ENCODE results near the gene NHP2.
"Not testable (repeated sequence)": the region's sequence is repeated elsewhere in the genome, so short reads cannot be mapped to it uniquely, and the experiment has no call there.

Gene NHP2

DNA sequence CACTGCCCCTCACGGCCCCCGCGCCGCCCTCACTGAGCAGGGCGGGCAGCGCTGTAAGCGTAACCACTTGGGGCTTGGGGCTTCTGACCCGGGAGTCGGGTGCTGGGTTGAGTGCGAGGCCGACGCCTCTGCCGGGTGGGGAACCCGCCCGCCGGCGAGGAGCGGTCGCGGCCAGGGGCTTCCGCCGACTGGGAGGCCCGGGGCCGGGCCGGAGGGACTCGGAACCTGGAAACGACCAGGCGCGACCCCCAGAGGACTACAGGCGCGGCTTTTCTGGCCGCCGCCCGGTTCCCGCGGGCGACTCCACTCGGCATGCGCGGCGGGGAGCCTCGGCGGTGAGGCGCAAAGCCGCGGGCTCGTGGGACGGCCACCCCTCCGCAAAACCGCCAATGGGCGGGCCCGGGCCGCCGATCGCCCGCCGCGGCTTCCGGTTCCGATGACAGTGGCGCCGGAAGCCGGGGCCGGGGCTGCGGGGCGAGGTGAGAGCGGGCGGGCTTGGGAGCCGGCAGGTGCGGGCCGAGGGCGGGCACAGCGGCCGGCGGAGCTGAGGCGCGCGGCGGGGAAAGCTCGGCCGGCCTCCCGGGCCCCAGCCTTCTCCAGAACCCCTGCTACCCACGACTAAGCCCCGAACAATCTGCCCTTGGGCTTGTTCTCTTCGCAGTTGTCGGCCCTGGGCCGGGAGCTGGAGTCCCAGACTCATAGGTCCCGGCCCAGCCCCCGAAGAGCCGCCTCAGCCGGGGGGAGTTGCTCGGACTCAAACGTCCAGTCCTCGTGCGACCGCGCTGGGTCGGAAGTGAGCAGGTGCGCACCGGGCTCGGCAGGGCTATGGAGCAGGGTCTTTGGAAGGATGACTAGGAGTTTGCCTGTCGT, 22.9 kb downstream of the NHP2 start, which contains the start of gene RMND5B:
TSS of gene RMND5B (plus strand) at position 439 of the 870 bp plus-strand sequence. CDS start 7,106 bp downstream, outside the sequence.
- DNase-seq (ENCODE audit: low spot score), result peak; percentile 97

DNA sequence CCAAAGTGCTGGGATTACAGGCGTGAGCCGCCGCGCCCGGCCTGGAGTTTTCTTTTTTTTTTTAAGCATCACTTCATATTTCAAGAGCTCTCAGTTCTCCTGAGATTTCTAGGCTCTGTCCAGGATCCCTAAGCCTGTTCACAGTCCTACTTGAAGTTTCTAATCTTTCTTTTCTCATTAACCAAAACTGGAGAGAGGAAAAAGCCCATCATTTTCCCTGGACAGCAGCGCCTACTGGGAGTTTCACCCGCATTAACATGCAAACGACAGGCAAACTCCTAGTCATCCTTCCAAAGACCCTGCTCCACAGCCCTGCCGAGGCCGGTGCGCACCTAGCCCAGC, 23.5 kb downstream of the NHP2 start:
- DNase-seq (ENCODE audit: low spot score), result not testable (repeated sequence)

DNA sequence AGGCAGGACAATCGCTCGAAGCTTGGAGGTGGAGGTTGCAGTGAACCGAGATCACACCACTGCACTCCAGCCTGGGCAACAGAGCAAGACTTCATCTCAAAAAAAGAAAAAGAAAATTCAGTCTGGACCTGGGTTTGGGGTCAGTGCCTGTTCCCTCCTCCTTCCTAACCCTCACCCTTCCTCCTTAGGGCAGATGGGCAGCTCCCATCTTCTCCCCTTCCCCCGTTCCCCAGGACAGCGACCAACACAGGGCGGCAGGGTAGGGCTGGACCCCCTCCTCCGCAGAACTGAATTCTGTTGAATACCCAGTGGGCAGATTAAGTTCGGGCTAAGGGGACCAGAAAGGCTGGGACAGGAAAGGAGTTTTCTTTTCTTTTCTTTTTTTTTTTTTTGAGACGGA, 24.4 kb downstream of the NHP2 start:
- DNase-seq (ENCODE audit: low spot score), result no peak

DNA sequence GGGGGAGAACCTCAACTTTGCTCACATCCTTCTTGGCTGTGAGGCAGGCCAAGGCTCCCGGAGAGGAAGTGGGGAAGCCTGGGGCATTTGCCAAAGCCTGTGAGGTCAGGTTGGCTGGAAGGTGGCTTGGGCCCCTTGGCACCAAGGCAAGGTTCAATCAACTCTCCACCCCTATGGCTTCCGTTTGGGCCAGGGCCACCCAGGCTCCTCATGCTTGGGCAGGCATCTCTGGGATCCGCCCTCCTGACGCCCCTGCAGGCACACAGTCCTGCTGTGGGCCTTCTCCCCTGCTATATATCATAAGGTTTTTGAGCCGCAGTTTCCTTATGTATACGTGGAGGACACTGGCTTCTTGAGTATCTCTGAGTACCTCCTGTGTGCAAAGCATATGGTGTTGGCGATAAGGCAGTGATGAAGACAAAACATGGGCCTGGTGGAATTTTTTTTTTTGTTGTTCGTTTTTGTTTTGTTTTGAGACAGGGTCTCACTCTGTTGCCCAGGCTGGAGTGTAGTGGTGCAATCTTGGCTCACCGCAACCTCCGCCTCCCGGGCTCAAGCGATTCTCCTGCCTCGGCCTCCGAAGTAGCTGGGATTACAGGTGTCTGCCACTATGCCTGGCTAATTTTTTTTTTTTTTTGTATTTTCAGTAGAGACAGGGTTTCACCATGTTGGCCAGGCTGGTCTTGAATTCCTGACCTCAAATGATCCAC, 26.2 kb downstream of the NHP2 start:
- DNase-seq (ENCODE audit: low spot score), result not testable (repeated sequence)

DNA sequence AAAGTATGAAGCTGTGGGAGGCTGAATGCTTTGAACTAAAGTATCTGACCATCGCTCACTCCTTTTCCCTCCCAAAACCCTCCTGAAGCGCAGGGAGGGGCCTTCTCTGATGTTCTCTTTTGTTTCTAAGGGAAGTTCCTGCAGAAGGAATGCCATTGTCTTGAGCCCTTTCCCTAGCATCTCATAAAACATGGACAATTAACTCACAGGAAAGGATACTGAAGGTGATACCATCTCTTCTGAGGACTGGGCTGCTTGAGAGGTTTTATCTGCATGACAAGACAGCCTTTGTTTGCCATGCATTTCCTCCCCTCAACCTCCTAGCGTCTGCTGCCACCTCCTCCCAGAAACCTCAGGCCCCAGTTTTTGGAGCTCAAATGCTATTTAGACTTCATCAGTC, 27.1 kb downstream of the NHP2 start:
- DNase-seq (ENCODE audit: low spot score), result no peak

DNA sequence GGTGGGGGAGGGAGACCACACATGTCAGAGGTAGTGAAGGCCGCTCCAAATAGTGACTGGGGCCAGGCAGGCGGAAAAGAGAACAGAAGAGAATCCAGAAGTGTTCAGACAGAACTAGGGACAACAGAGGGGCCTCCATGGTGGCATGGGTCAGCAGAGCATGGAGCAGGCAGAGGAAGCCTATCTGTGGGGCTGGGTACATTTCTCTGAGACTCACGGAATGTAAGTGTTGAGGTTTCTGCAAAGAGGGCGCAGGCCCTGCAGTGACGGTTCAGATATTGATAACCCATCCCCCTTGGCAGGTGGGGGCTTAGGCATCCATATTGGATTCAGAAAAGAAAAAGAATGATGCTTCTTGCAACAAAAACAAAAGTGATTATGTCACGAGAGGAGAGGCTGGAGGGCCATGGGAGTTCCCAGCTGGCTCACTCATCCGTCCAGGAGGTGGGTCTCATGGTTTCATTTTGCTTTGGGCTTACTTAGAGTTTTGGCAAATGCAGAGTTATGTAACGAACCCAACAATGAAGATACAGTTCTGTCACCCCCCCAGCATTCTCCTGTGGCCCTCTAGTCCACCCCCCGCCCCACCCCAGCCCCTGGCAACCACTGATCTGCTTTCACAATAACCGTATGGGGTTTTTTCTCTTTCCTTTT, 28.3 kb downstream of the NHP2 start:
- no peak for DNase-seq (ENCODE audit: low spot score)

DNA sequence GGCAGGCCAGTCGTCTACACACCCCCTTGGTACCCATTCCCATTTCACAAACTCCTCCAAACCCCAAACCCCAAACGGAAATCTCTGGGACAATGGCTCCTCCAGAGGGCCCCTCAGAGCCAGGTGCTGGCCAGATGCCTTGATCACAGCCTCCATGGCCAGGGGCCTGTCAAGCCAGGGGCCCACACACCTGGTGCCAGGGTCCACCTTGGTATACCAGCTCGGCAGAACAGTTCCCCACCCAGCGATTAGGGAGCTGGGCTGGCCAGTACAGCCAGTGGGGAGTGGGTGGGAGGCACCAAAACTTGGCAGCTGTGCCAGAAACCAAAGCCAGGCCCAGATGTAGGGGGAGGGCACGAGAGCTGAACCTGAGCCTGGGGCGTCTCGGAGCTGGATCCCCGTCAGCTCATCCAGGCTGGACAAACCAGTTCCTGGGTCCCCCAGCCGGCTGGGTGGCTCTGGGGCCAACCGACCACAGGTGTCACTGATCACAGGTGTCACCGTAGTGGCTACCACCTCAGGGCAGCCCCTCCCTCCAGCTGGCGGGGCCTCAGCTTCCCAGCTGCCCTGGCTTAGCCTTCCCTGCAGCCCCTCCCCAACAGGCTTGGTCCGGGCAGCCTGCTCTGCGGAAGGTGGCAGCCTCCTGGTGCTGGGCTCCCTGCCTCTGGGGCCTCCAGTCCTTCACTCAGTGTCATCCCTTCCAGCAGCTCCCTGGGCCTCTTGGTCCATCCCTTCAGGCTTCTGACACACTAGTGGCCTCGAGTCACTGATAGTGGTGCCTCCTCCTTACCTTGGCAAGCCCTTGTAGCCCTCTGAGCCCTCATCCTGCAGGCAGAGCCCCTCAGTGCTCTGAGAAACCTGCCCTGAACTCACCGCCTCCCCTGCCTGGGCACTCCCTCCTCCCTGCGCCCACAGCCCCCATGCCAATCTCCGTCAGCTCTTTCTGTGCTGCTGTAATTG, 29.4 kb downstream of the NHP2 start:
- no peak for DNase-seq (ENCODE audit: low spot score)

DNA sequence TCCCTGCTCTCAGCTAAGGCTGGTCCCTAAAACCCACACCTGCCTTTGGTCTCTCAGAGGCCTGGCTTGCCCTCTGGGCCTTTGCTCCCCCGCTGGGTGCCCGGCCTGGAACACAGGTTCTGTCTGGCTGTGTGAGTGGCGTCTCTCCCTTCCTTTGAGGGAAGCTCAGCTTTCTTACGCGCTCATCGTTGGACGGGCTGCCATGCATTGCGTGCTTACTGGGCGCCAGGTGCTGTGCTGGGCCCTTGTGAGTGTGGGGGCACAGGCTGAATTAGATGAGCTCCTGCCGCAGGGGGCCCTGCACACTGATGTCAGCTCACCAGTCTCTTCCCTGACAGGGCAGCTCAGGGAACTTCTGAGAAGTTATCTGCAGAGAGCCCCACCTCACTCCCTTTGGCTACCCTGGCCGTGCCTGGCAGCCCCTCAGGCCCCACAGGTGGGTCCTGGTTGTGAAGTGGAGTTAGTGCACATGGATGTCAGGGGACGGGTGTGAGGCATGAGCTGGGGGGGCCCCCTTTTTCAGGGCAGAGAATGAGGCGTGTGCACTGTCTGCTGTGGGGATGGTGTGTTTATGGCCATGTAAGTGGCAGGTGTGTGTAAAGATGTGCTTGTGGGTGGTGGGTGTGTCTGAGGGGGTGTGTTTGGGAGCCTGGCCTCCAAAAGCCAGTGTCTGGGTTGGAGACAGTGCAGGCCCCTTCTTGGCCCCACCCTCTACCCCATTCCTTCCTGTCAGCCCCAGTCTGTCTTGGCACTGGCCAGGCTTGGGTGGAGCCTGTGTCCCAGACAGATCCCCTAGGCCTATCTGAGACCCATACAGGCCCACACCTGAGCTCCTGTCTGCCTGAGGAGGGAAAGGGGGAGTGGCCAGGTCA, 30.4 kb downstream of the NHP2 start:
- DNase-seq (ENCODE audit: low spot score), result no peak

DNA sequence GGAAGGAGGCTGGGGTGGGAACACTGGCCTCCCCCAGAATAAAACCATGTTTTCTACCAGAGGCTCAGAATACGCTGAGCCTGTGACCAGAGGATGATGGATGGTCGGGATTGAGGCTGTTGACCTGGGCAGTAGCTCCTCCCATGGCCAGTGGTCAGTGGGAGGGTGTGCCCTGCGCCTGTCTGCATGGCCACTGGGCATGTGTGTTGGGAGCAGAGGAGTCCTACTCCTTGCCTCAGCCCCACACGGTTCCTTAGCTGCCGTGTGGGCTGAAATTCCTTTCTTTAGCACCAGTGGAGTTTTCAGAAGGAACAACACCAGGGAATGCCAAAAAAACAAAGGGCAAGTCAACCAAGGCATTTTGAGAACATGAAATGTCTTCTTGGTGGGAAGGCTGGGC, 31.3 kb downstream of the NHP2 start:
- peak; percentile 13 for DNase-seq (ENCODE audit: low spot score)

DNA sequence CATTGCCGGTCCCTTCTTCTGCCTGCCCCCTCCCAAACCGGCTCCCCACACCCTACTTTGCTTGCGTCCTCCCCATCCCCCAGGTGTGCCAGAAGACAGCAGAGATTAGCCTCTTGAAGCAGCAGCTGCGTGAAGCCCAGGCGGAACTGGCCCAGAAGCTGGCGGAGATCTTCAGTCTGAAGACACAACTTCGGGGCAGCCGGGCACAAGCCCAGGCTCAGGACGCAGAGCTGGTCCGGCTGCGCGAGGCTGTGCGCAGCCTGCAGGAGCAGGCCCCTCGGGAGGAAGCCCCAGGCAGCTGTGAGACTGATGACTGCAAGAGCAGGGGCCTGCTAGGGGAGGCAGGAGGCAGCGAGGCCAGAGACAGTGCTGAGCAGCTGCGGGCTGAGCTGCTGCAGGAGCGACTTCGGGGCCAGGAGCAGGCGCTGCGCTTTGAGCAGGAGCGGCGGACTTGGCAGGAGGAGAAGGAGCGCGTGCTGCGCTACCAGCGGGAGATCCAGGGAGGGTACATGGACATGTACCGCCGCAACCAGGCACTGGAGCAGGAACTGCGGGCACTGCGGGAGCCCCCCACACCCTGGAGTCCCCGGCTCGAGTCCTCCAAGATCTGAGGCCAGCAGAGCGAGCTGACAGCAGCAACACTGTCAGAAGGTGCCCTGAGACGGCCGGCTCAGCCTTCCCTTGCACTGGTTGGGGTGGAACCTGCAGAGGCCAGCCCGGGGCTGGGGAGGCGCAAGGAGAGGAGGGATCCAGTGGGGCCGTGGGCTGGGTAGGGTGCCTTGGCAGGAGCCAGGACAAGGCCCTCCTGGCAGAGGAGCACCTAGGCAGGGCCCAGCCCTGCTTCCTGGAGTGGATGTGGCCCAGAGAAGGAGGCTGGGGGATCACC, 32.1 kb downstream of the NHP2 start:
- no peak for DNase-seq (ENCODE audit: low spot score)

DNA sequence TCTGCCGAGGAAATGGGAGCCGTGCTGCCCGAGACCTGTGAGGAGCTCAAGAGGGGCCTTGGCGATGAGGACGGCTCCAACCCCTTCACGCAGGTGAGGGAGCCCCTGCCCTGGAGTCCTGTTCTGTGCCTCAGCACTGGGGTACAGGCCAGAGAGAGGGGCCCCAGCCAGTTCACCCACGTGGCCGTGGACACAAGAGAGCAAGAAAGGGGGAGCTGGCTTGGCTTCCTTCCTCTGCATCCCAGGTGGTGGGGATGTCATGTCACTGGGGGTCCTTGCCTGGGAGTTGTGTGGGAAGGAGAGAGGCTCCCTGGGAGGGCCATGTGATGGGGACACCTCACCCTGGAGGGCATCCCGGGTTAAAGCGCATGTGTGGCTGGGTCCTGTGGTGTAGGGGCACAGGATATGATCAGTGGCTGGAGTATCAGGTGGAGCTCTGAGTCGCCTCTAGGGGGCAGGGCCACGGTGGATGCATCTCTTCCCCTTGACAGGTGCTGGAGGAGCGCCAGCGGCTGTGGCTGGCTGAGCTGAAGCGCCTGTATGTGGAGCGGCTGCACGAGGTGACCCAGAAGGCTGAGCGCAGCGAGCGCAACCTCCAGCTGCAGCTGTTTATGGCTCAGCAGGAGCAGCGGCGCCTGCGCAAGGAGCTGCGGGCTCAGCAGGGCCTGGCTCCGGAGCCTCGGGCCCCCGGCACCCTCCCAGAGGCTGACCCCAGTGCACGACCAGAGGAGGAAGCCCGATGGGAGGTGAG, 32.9 kb downstream of the NHP2 start:
- DNase-seq (ENCODE audit: low spot score), result peak; percentile 86

DNA sequence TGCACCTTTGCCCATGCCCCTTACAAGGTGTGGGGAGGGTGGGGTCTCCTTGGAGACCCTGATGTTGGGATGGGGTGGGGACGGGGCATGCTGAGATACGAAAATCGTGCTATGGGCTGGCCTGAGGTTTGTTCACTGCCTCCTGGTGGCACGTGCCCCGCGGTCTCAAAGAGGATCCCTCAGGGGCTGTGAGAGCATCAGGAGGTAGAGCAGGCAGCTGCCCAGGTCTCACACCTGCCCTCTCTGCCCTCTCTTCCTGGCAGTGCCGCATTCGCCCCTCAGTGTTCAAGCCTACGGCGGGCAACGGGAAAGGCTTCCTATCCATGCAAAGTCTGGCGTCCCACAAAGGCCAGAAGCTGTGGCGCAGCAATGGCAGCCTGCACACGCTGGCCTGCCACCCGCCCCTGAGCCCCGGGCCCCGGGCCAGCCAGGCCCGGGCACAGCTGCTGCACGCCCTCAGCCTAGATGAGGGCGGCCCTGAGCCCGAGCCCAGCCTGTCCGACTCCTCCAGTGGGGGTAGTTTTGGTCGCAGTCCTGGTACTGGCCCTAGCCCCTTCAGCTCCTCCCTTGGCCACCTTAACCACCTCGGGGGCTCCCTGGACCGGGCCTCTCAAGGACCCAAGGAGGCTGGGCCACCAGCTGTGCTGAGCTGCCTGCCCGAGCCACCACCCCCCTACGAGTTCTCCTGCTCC, 33.6 kb downstream of the NHP2 start:
- DNase-seq (ENCODE audit: low spot score), result peak; percentile 9

DNA sequence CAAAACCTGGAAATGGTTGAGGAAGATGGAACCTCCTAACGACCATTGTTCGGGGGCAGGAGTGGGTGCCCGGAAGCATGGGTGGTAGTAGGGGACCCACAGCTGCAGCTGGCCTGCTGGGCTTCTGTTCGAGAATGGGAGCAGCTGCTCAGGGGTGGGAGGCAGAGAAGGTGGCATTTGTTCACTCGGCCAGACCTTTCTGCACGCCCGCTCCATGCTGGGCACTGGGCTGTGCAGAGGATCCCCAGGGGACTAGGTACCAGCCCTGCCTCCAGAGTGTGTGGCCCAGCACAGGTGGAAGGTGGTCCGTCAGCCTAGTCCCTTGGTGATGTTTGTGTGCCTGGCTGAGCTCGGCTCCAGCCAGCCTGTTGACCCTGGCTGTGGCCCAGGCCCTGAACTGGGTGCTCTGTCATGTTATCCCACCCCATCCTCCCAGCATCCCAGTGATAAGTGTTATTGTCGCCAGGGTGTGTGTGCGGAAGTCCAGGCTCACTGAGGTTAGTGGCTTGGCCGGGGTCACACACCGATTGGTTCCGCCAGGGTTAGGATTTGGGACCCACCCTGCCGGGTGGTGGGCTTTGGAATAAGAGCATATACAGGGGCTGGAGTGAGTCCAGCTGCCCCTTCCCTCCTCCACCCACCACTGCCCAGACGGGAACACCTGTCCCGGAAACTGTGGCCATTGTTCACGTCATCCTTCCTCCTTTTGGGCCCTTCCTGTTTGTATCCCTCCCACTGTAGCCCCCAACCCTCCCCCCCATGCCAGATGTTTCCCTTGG, 35.6 kb downstream of the NHP2 start:
- peak; percentile 4 for DNase-seq (ENCODE audit: low spot score)

DNA sequence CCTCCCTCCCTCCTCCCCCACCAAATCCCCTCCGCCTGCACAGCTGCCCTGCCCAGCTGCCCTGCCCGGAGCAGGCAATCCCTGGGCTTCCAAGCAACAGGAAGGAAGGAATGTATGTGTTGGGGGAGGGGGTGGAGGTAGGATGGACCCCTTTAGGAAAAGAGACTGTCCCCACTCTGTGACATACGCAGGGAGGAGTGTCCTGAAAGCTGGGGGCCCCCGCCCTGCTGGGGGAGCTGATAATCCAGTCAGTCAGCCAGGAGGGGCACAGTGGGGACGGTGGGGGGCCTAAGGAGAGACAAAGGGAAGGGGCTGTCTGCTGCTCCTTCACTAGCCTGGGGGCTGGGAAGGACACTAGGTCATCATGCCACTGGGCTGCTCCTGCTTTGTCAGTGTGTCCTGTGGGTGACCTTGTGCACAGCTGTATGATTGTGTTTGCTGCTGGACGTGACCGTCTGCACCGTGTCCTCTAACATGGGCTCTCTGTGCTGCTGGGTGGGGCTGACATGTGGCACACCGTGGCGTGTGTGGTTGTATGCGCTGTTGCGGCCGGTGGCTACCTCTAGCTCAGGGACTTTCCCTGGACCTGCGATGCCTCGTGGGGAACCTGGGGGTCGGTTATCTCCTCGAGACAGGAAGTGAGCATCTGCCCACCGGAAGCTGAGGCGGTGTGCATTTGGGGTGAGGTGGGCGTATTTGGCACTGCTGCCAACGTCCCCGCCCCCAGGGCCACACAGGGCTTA, 37.4 kb downstream of the NHP2 start:
- peak; percentile 10 for DNase-seq (ENCODE audit: low spot score)

DNA sequence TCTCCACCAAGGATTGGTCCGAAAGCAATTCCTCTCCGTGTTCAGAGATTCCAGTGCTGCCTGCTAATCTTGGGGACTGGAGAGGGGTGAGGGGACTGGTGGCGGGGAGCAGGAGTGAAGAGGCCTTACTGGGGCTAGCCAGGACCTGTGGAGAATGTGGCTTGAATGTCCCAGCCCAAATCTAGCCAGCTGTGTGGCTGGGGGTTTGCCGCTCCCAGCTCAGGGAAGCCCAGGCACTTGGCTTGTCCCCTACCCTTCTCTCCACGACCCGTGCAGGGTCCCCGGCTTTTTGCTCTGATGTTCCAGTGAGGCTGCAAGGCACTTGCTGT, 37.9 kb downstream of the NHP2 start:
- peak; percentile 7 for DNase-seq (ENCODE audit: low spot score)

DNA sequence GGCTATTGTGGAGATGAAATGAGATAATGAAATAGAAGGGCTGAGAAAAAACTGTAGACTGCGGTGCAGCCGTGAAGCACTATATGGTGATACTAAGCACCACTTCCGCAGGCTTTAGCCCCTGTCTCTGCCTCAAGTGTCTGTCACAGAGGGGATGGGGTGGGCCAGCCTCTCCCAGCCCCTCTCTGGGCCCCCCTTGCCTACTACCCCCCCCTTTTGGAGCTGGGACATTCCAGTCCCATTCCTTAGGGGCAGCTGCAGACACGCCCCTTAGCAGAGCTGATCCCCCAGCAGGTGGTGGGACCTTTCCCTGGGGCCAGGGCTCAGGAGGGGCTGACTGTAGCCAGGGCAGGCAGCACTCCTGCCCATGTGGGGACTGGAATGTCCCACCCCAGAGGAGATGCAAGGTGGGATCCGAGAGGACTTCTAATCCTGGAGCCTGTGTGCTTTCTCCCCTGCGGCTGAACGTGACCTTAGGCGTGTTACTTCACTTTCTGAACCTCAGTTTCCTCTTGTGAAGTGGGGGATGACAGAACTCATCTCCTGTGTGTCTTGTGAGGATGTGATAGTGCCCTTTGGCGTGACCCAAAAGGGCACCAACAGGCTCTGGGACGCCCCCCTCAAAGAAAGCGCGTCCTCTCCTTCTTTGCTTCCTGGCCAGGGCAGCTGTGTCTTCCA, 38.4 kb downstream of the NHP2 start:
- DNase-seq (ENCODE audit: low spot score), result no peak
